Measurements from ENCODE around the gene ATP6V1G3. TPM values are rescaled to one million over a fixed set of nuclear protein-coding genes. Genes with fewer than 3 reads are reported as not detected.

ATP6V1G3 gene
- total and polyA plus RNA-seq, 2 donors (not counting 1 experiment from before 2014, with no cell fraction given) = not detected

- no peak for DNase-seq
- intact Hi-C loops (cut with micrococcal nuclease) = no loop called here
- H2AFZ ChIP-seq (ENCODE audit: insufficient read depth, low read depth, low read length, poor library complexity, severe bottlenecking) = no peak overlapping the region
- WGBS (ENCODE audit: insufficient coverage) = 69% methylated on average over 2 of the region's 6 CpGs
- no peaks in the 10 kb centered on the region for H3K36me3 ChIP-seq (replicated peaks in 1 of 2; ENCODE audit: control extremely low read depth in 1 of 2, control insufficient read depth in 1 of 2, extremely low read depth in 1 of 2, insufficient read depth in 2 of 2, low read length in 1 of 2)
- H3K9ac ChIP-seq (ENCODE audit: low read length) = no peak overlapping the region
- H3K4me1 ChIP-seq (ENCODE audit: control insufficient read depth in 2 of 2, insufficient read depth in 2 of 2, low read length in 2 of 2) = peaks cover 9 to 12% of the 10 kb centered on the region in 2 donors
- H3K4me3 ChIP-seq (ENCODE audit: control extremely low read depth in 1 of 5, extremely low read depth in 1 of 5, insufficient read depth in 1 of 5, low read depth in 2 of 5, low read length in 4 of 5) = no peak overlapping the region
- POLR2A ChIA-PET = no interaction called here
- peaks cover 0 to 8% (median 0%) of the 10 kb centered on the region in 3 donors for H3K9me3 ChIP-seq (ENCODE audit: control extremely low read depth in 1 of 3, control insufficient read depth in 2 of 3, insufficient read depth in 1 of 3, low read length in 2 of 3)
- H3K27me3 ChIP-seq (replicated peaks in 1 of 4; ENCODE audit: control extremely low read depth in 1 of 4, control insufficient read depth in 3 of 4, insufficient read depth in 4 of 4, low read length in 3 of 4) = no peaks in the 10 kb centered on the region
- Mint-ChIP-seq H3K4me1 (peaks cover 13% of the 10 kb centered on the region), H3K9me3 (ENCODE audit: insufficient read depth) (no peaks in the 10 kb centered on the region), H3K27ac (no peak overlapping the region), H3K4me3 (no peak overlapping the region), H3K27me3 (no peaks in the 10 kb centered on the region)
- H3K4me2 ChIP-seq (replicated peaks; ENCODE audit: low read depth, low read length, poor library complexity, severe bottlenecking) = no peak overlapping the region
- no peaks in the 10 kb centered on the region for H3K79me2 ChIP-seq (ENCODE audit: control insufficient read depth, insufficient read depth, low read length)
- H3K27ac ChIP-seq (ENCODE audit: low read length in 2 of 2) = no peak overlapping the region
- CTCF ChIA-PET = no interaction called here
- TF ChIP-seq EZH2 (IDR thresholded peaks at IDR 0.05; ENCODE audit: borderline replicate concordance, insufficient read depth, low read depth, low read length, poor library complexity, severe bottlenecking) (no peak), CTCF (IDR thresholded peaks at IDR 0.05) (no peak)
- ATAC-seq (ENCODE audit: low read depth) = no peak
- no peaks in the 10 kb centered on the region for H4K20me1 ChIP-seq (ENCODE audit: control insufficient read depth, insufficient read depth, low read length, poor library complexity, severe bottlenecking)
Observed at GRCh38 chr1:198496216-198497143, 44.0 kb downstream of the ATP6V1G3 start.

- no peak overlapping the region for H3K9ac ChIP-seq (ENCODE audit: low read length)
Observed at GRCh38 chr1:198495631-198496030, 44.8 kb downstream of the ATP6V1G3 start.

More at GRCh38 chr1:198495631-198496030, 44.8 kb downstream of the ATP6V1G3 start:
- intact Hi-C loops (cut with micrococcal nuclease) = no loop called here
- WGBS (ENCODE audit: insufficient coverage) = 75% methylated on average over 2 of the region's 3 CpGs
- Mint-ChIP-seq H3K9me3 (ENCODE audit: insufficient read depth) (no peaks in the 10 kb centered on the region), H3K27me3 (no peaks in the 10 kb centered on the region), H3K4me3 (no peak overlapping the region), H3K27ac (no peak overlapping the region), H3K4me1 (peaks cover 13% of the 10 kb centered on the region)
- peaks cover 0 to 5% (median 0%) of the 10 kb centered on the region in 3 donors for H3K9me3 ChIP-seq (ENCODE audit: control extremely low read depth in 1 of 3, control insufficient read depth in 2 of 3, insufficient read depth in 1 of 3, low read length in 2 of 3)
- CTCF ChIA-PET = no interaction called here
- H3K27ac ChIP-seq (ENCODE audit: low read length in 2 of 2) = no peak overlapping the region
- POLR2A ChIA-PET = no interaction called here
- H2AFZ ChIP-seq (ENCODE audit: insufficient read depth, low read depth, low read length, poor library complexity, severe bottlenecking) = no peak overlapping the region
- no peaks in the 10 kb centered on the region for H3K27me3 ChIP-seq (replicated peaks in 1 of 4; ENCODE audit: control extremely low read depth in 1 of 4, control insufficient read depth in 3 of 4, insufficient read depth in 4 of 4, low read length in 3 of 4)
- H3K79me2 ChIP-seq (ENCODE audit: control insufficient read depth, insufficient read depth, low read length) = no peaks in the 10 kb centered on the region
- DNase-seq (no peak), ATAC-seq (ENCODE audit: low read depth) (no peak)
- H4K20me1 ChIP-seq (ENCODE audit: control insufficient read depth, insufficient read depth, low read length, poor library complexity, severe bottlenecking) = no peaks in the 10 kb centered on the region
- no peaks in the 10 kb centered on the region for H3K36me3 ChIP-seq (replicated peaks in 1 of 2; ENCODE audit: control extremely low read depth in 1 of 2, control insufficient read depth in 1 of 2, extremely low read depth in 1 of 2, insufficient read depth in 2 of 2, low read length in 1 of 2)
- peaks cover 9 to 12% of the 10 kb centered on the region in 2 donors for H3K4me1 ChIP-seq (ENCODE audit: control insufficient read depth in 2 of 2, insufficient read depth in 2 of 2, low read length in 2 of 2)
- H3K4me3 ChIP-seq (ENCODE audit: control extremely low read depth in 1 of 5, extremely low read depth in 1 of 5, insufficient read depth in 1 of 5, low read depth in 2 of 5, low read length in 4 of 5) = no peak overlapping the region
- no peak for TF ChIP-seq CTCF (IDR thresholded peaks at IDR 0.05)
- TF ChIP-seq EZH2 (IDR thresholded peaks at IDR 0.05; ENCODE audit: borderline replicate concordance, insufficient read depth, low read depth, low read length, poor library complexity, severe bottlenecking) = no peak
- no peak overlapping the region for H3K4me2 ChIP-seq (replicated peaks; ENCODE audit: low read depth, low read length, poor library complexity, severe bottlenecking)

Measured in B cell (primary cell).